Measurements from ENCODE around the gene TOR1AIP1. TPM values are rescaled to one million over a fixed set of nuclear protein-coding genes. Genes with fewer than 3 reads are reported as not detected.

Gene TOR1AIP1, protein sequence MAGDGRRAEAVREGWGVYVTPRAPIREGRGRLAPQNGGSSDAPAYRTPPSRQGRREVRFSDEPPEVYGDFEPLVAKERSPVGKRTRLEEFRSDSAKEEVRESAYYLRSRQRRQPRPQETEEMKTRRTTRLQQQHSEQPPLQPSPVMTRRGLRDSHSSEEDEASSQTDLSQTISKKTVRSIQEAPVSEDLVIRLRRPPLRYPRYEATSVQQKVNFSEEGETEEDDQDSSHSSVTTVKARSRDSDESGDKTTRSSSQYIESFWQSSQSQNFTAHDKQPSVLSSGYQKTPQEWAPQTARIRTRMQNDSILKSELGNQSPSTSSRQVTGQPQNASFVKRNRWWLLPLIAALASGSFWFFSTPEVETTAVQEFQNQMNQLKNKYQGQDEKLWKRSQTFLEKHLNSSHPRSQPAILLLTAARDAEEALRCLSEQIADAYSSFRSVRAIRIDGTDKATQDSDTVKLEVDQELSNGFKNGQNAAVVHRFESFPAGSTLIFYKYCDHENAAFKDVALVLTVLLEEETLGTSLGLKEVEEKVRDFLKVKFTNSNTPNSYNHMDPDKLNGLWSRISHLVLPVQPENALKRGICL
- total RNA-seq (ENCODE audit: low replicate concordance) = 21.6 and 22.9 TPM in 2 replicates

GRCh38 chr1:179882253-179883039, at the start of gene TOR1AIP1:
TSS of gene TOR1AIP1 (plus strand) at chr1:179882285. CDS start at chr1:179882503, 218 bp downstream.

GRCh38 chr1:179877586-179878265, 4.4 kb upstream of the TOR1AIP1 start, which contains the start of gene TOR1AIP2:
TSS of gene TOR1AIP2 (minus strand) at chr1:179877803. CDS start at chr1:179852665, 25,138 bp downstream.

GRCh38 chr1:179954493-179955286, 72.6 kb downstream of the TOR1AIP1 start, which contains the start of gene CEP350:
TSS of gene CEP350 (plus strand) at chr1:179954810. CDS start at chr1:179986182, 31,372 bp downstream.

Other genes with a start within 250 kb of the TOR1AIP1 start
- not detected in 2 replicates for gene FAM163A, start 139.0 kb upstream of the TOR1AIP1 start, total RNA-seq (ENCODE audit: low replicate concordance)
- 36.9 and 46.2 TPM in 2 replicates for gene TOR1AIP2, start 4.5 kb upstream of the TOR1AIP1 start, total RNA-seq (ENCODE audit: low replicate concordance)
- gene CEP350, start 72.5 kb downstream of the TOR1AIP1 start, total RNA-seq (ENCODE audit: low replicate concordance) = 27.7 and 32.2 TPM in 2 replicates

Measured in smooth muscle cell of the coronary artery (primary cell).